ENCODE results near the gene LRRC25. TPM values are rescaled to one million over a fixed set of nuclear protein-coding genes. Genes with fewer than 3 reads are reported as not detected.
A peak's percentile ranks its signal among the peaks of the same experiment; 100 is the strongest.

LRRC25 gene
- total and polyA plus RNA-seq, 10 of the 15 experiments (the other 5 are each of a cell fraction or from before 2014, with no cell fraction given) = 0.38 to 2.9 (median 1.2) TPM

DNA sequence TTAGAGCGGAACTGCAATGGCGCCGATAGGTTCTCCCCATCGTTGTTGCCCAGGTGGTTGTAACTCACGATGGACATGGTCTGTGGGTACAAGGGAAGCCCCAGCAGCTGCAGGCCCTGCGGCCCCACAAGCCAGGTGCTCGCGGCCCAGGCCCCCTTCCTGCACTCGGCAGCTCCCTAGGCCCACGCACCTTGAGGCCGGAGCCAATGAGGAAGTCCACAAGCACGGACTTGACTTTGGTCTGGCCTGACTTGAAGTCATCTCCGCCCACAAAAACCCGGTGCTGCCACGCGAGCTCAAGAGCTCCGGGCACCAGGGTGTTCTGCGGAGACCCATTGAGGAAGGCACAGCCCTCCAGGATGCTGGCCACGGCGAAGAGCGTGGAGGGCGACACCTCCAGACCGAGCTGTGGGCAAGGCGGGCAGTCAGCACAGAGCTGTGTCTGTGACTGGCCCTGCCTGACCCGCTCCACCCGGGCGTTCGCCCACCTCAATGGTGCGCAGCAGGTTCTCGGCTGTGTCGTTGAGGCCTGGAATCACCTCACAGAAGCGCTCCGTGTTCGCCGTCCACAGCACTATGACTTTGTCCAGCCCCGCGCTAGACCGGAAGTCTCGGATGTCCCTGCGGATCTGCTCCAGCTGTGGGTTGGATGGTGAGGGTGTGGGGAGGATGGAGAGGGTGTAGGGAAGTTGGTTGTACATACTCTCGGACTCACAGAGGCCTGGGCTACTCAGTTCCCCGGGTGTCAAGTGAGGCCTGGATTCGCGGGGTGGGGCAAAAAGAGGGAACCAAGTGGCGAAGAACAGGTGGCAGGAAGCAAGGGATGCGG is 38.6 kb upstream of the LRRC25 start:
- H3K4me2 ChIP-seq (ENCODE audit: control insufficient read depth, insufficient read depth) = peak overlapping the region; percentile 56
- CTCF ChIA-PET = interaction anchor here (0.9 kb wide), 1 partner anchor 17 kb away, joined by 3 read pairs; the partner anchor contains the start of gene SSBP4
- no peak for ATAC-seq
- no peak overlapping the region for H3K9ac ChIP-seq (ENCODE audit: control insufficient read depth, insufficient read depth, low read length)
- H3K27me3 ChIP-seq (replicated peaks in 1 of 2; ENCODE audit: control insufficient read depth in 2 of 2, insufficient read depth in 2 of 2, low read length in 1 of 2) = no peaks in the 10 kb centered on the region
- H3K79me2 ChIP-seq (ENCODE audit: control insufficient read depth, insufficient read depth, low read length) = peaks cover 8% of the 10 kb centered on the region
- H3K36me3 ChIP-seq (ENCODE audit: control insufficient read depth in 2 of 2, insufficient read depth in 2 of 2, low read length in 1 of 2) = peaks cover 0 to 2% of the 10 kb centered on the region in 2 experiments; a peak in 3 of 4 replicates
- TF ChIP-seq GATAD2B (conservative IDR thresholded peaks at IDR 0.05; ENCODE audit: low read depth) (no peak), TAF1 (IDR thresholded peaks at IDR 0.05; ENCODE audit: borderline replicate concordance, low read depth, low read length) (no peak), CEBPB (IDR thresholded peaks at IDR 0.05; ENCODE audit: borderline replicate concordance in 1 of 2, low read depth in 2 of 2, low read length in 2 of 2) (no peak), BHLHE40 (IDR thresholded peaks at IDR 0.05; ENCODE audit: borderline replicate concordance in 1 of 2, low read depth in 2 of 2, low read length in 1 of 2) (no peak), POLR2AphosphoS2 (IDR thresholded peaks at IDR 0.05; ENCODE audit: low read depth, low read length) (no peak), BRCA1 (IDR thresholded peaks at IDR 0.05; ENCODE audit: low read depth, low read length) (no peak), TARDBP (IDR thresholded peaks at IDR 0.05; ENCODE audit: borderline replicate concordance) (no peak), BCL11A (IDR thresholded peaks at IDR 0.05; ENCODE audit: low read depth, low read length) (no peak), CBX5 (IDR thresholded peaks at IDR 0.05; ENCODE audit: low read depth) (no peak), ZNF217 (IDR thresholded peaks at IDR 0.05) (no peak), SMARCA5 (IDR thresholded peaks at IDR 0.05) (no peak), ZBED1 (IDR thresholded peaks at IDR 0.05; ENCODE audit: borderline replicate concordance) (no peak)
- TF ChIP-seq, protein P1, sequence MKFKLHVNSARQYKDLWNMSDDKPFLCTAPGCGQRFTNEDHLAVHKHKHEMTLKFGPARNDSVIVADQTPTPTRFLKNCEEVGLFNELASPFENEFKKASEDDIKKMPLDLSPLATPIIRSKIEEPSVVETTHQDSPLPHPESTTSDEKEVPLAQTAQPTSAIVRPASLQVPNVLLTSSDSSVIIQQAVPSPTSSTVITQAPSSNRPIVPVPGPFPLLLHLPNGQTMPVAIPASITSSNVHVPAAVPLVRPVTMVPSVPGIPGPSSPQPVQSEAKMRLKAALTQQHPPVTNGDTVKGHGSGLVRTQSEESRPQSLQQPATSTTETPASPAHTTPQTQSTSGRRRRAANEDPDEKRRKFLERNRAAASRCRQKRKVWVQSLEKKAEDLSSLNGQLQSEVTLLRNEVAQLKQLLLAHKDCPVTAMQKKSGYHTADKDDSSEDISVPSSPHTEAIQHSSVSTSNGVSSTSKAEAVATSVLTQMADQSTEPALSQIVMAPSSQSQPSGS (IDR thresholded peaks at IDR 0.05; ENCODE audit: low read length) = no peak
- TF ChIP-seq, protein P2, sequence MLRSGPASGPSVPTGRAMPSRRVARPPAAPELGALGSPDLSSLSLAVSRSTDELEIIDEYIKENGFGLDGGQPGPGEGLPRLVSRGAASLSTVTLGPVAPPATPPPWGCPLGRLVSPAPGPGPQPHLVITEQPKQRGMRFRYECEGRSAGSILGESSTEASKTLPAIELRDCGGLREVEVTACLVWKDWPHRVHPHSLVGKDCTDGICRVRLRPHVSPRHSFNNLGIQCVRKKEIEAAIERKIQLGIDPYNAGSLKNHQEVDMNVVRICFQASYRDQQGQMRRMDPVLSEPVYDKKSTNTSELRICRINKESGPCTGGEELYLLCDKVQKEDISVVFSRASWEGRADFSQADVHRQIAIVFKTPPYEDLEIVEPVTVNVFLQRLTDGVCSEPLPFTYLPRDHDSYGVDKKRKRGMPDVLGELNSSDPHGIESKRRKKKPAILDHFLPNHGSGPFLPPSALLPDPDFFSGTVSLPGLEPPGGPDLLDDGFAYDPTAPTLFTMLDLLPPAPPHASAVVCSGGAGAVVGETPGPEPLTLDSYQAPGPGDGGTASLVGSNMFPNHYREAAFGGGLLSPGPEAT (IDR thresholded peaks at IDR 0.05; ENCODE audit: low read depth) = no peak
- TF ChIP-seq, protein P3, sequence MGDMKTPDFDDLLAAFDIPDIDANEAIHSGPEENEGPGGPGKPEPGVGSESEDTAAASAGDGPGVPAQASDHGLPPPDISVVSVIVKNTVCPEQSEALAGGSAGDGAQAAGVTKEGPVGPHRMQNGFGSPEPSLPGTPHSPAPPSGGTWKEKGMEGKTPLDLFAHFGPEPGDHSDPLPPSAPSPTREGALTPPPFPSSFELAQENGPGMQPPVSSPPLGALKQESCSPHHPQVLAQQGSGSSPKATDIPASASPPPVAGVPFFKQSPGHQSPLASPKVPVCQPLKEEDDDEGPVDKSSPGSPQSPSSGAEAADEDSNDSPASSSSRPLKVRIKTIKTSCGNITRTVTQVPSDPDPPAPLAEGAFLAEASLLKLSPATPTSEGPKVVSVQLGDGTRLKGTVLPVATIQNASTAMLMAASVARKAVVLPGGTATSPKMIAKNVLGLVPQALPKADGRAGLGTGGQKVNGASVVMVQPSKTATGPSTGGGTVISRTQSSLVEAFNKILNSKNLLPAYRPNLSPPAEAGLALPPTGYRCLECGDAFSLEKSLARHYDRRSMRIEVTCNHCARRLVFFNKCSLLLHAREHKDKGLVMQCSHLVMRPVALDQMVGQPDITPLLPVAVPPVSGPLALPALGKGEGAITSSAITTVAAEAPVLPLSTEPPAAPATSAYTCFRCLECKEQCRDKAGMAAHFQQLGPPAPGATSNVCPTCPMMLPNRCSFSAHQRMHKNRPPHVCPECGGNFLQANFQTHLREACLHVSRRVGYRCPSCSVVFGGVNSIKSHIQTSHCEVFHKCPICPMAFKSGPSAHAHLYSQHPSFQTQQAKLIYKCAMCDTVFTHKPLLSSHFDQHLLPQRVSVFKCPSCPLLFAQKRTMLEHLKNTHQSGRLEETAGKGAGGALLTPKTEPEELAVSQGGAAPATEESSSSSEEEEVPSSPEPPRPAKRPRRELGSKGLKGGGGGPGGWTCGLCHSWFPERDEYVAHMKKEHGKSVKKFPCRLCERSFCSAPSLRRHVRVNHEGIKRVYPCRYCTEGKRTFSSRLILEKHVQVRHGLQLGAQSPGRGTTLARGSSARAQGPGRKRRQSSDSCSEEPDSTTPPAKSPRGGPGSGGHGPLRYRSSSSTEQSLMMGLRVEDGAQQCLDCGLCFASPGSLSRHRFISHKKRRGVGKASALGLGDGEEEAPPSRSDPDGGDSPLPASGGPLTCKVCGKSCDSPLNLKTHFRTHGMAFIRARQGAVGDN (IDR thresholded peaks at IDR 0.05) = no peak
- no TSS peak for BruUV-seq (replicated peaks)
- no peak for FAIRE-seq
- RAD21 ChIA-PET (ENCODE audit: unreplicated experiment) = no interaction called here
- no peak overlapping the region for H2AFZ ChIP-seq (ENCODE audit: control insufficient read depth, low read depth, low read length)
- H4K20me1 ChIP-seq (ENCODE audit: control insufficient read depth, insufficient read depth) = no peaks in the 10 kb centered on the region
- in situ Hi-C loops (cut with MboI) = no loop called here
- intact Hi-C loops (cut with micrococcal nuclease; ENCODE audit: unreplicated experiment) = no loop called here
- H3K9me3 ChIP-seq (replicated peaks; ENCODE audit: control insufficient read depth, insufficient read depth, low read length) = no peaks in the 10 kb centered on the region; the same call in 2 of the 3 replicates
- no peak for DNase-seq (ENCODE audit: low read depth, low spot score)
- peaks cover 21% of the 10 kb centered on the region for H3K4me1 ChIP-seq (ENCODE audit: control insufficient read depth, insufficient read depth, low read length)
- H3K4me3 ChIP-seq = peak overlapping the region; percentile 65; the same call in 1 of the 2 replicates
- SMC1A ChIA-PET (ENCODE audit: uncharacterized antibody, unreplicated experiment) = interaction anchor here (0.5 kb wide), 1 partner anchor 124 kb away, joined by 3 read pairs; no protein-coding TSS in a partner anchor
- H3K27ac ChIP-seq (ENCODE audit: control insufficient read depth, insufficient read depth) = no peak overlapping the region
- POLR2A ChIA-PET = interaction anchor here (0.5 kb wide), 2 partner anchors 81 to 380 kb away, joined by 3 to 4 read pairs; no protein-coding TSS in a partner anchor
- WGBS (ENCODE audit: insufficient coverage, insufficient replicate concordance, low lambda C conversion rate, missing lambda C conversion rate) = 87% methylated on average over 46 of the region's 46 CpGs
